ENCODE measurements around the gene ESRRA. TPM values are rescaled to one million over a fixed set of nuclear protein-coding genes. Genes with fewer than 3 reads are reported as not detected.
A peak's percentile ranks its signal among the peaks of the same experiment; 100 is the strongest.

ESRRA gene
- polyA plus RNA-seq, 1 donor (not counting 4 experiments of a cell fraction or from before 2014, with no cell fraction given), result 20.8 TPM

DNA sequence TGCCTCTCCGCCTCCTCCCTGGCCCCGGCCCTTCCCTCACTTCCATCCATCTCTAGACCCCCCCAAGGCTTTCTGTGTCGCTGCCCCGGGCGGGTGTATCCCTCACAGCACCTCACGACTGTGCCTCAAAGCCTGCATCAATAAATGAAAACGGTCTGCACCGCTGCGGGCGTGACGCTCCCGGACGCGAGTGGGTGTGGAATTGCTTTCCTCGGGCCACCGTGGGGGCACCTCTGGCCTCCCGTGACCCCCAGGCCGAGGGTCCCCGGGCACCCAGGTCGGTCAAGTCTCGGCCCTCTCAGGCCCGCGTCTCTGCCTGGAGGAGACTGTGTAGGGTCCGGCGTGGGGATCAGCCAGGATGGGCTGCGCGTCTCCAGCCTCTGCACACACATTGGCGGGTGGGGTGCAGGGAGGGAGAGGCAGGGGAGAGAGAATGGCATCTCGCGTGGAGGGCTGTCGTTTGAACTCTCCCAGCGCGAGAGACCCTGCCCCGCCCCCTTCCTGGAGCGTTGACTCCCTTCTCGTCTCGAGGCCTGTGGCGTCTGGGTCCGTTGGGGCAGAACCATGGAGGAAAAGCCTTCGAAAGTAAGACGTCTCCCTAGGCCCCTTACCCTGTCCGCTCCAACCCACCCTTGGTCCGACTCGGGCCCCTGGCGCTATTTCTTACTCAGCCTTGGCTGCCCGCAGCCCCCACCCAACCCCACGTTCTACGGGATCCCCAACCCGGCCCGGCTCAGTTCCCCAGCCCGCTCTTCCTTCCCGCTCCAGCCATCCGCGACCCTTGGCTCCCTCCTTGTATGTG lies 5.3 kb upstream of the ESRRA start, which contains the start of gene CATSPERZ:
Gene CATSPERZ, plus strand, starts transcription at position 512 of the 802 bp plus-strand sequence. Its CDS starts 53 bp downstream, at position 565.
- peak within 1 kb of the TSS; percentile 93 for H3K4me2 ChIP-seq (ENCODE audit: control insufficient read depth, extremely low read depth, insufficient read depth, low read depth, low read length)
- no peak within 1 kb of the TSS for H3K9ac ChIP-seq (ENCODE audit: control insufficient read depth, extremely low read depth, insufficient read depth, low read length)
- no peaks in the 10 kb centered on the region for H3K9me1 ChIP-seq (ENCODE audit: control insufficient read depth, extremely low read depth, insufficient read depth, low read length)
- H4K20me1 ChIP-seq (ENCODE audit: control insufficient read depth, extremely low read depth, insufficient read depth, low read length), result no peaks in the 10 kb centered on the region
- H3K36me3 ChIP-seq (ENCODE audit: control insufficient read depth in 2 of 2, extremely low read depth in 1 of 2, insufficient read depth in 2 of 2, low read length in 2 of 2), result no peaks in the 10 kb centered on the region
- H2AFZ ChIP-seq (ENCODE audit: control insufficient read depth, low read length), result peak within 1 kb of the TSS; percentile 77
- dilution Hi-C loops (cut with MboI; ENCODE audit: extremely low pct_ligation_motif_present, low sequenced_read_pairs), result no loop called here
- FAIRE-seq (no peak), DNase-seq (ENCODE audit: low read depth, low spot score) (no peak)
- H3K79me2 ChIP-seq (ENCODE audit: control insufficient read depth, insufficient read depth, low read length), result no peaks in the 10 kb centered on the region
- H3K4me1 ChIP-seq (ENCODE audit: control insufficient read depth, extremely low read depth, insufficient read depth, low read length), result peaks cover 26% of the 10 kb centered on the region
- TF ChIP-seq CTCF (optimal IDR thresholded peaks at IDR 0.05 in 1 of 3, IDR thresholded peaks at IDR 0.05 in 1 of 3, conservative IDR thresholded peaks at IDR 0.05 in 1 of 3; ENCODE audit: extremely low read depth in 1 of 3, insufficient read depth in 2 of 3, low read length in 3 of 3) (no peak), EZH2 (IDR thresholded peaks at IDR 0.05; ENCODE audit: low read length) (peak; percentile 80)
- H3K27ac ChIP-seq (ENCODE audit: control insufficient read depth, insufficient read depth, low read length), result no peak within 1 kb of the TSS
- peak within 1 kb of the TSS; percentile 25 to 74 (median 54) for H3K4me3 ChIP-seq (ENCODE audit: control insufficient read depth in 2 of 3, extremely low read depth in 1 of 3, insufficient read depth in 2 of 3, low read depth in 1 of 3, low read length in 3 of 3)
- H3K9me3 ChIP-seq (ENCODE audit: control insufficient read depth, low read depth, low read length), result no peaks in the 10 kb centered on the region
- H3K27me3 ChIP-seq (ENCODE audit: control insufficient read depth, extremely low read depth, insufficient read depth, low read length), result peaks cover 42% of the 10 kb centered on the region

- Histone ChIP-seq H3K4me1 (ENCODE audit: control insufficient read depth, extremely low read depth, insufficient read depth, low read length) (peaks cover 31% of the 10 kb centered on the region), H3K9me3 (ENCODE audit: control insufficient read depth, low read depth, low read length) (no peaks in the 10 kb centered on the region), H3K27ac (ENCODE audit: control insufficient read depth, insufficient read depth, low read length) (no peak overlapping the region), H3K27me3 (ENCODE audit: control insufficient read depth, extremely low read depth, insufficient read depth, low read length) (peaks cover 23% of the 10 kb centered on the region), H3K4me3 (ENCODE audit: control insufficient read depth in 2 of 3, extremely low read depth in 1 of 3, insufficient read depth in 2 of 3, low read depth in 1 of 3, low read length in 3 of 3) (no peak overlapping the region), H3K4me2 (ENCODE audit: control insufficient read depth, extremely low read depth, insufficient read depth, low read depth, low read length) (peak overlapping the region; percentile 92), H3K36me3 (ENCODE audit: control insufficient read depth in 2 of 2, extremely low read depth in 1 of 2, insufficient read depth in 2 of 2, low read length in 2 of 2) (no peaks in the 10 kb centered on the region), H3K9ac (ENCODE audit: control insufficient read depth, extremely low read depth, insufficient read depth, low read length) (no peak overlapping the region), H2AFZ (ENCODE audit: control insufficient read depth, low read length) (no peak overlapping the region), H4K20me1 (ENCODE audit: control insufficient read depth, extremely low read depth, insufficient read depth, low read length) (no peaks in the 10 kb centered on the region), H3K9me1 (ENCODE audit: control insufficient read depth, extremely low read depth, insufficient read depth, low read length) (no peaks in the 10 kb centered on the region), H3K79me2 (ENCODE audit: control insufficient read depth, insufficient read depth, low read length) (peaks cover 19% of the 10 kb centered on the region)
- FAIRE-seq, result no peak
- DNase-seq (ENCODE audit: low read depth, low spot score), result no peak
- dilution Hi-C loops (cut with MboI; ENCODE audit: extremely low pct_ligation_motif_present, low sequenced_read_pairs), result no loop called here
- no peak for TF ChIP-seq CTCF (optimal IDR thresholded peaks at IDR 0.05 in 1 of 3, IDR thresholded peaks at IDR 0.05 in 1 of 3, conservative IDR thresholded peaks at IDR 0.05 in 1 of 3; ENCODE audit: extremely low read depth in 1 of 3, insufficient read depth in 2 of 3, low read length in 3 of 3)
- no peak for TF ChIP-seq EZH2 (IDR thresholded peaks at IDR 0.05; ENCODE audit: low read length)
These were observed 2.0 kb upstream of the ESRRA start for GRCh38 chr11:64303109-64304031.
